Spleen (tissue), 11 donors: Measurements from ENCODE around the gene TM9SF4. TPM values are rescaled to one million over a fixed set of nuclear protein-coding genes. Genes with fewer than 3 reads are reported as not detected.

Experiments
- DNase-seq: peaks from one replicate; pipeline ENCODE4 v3.0.0-alpha.2; 2020
- H3K27ac ChIP-seq, 8 donors: fragments of 200-600 bp; sonication (generic) in 7 of 8; 1 replicate in 4 of 8; 2 replicates in 4 of 8; pipeline versions ENCODE4 v1.5.0 to v1.8.0; 2016 to 2021; ENCODE audit warnings: inconsistent platforms in 4 of 8, mild to moderate bottlenecking in 4 of 8, moderate library complexity in 1 of 8
- H3K27me3 ChIP-seq, 7 donors: fragments of 200-600 bp; sonication (generic) in 6 of 7; replicated peaks in 1 of 7; 1 replicate in 4 of 7; 2 replicates in 3 of 7; pipeline versions ENCODE4 v1.5.0 to v1.8.0; 2016 to 2021; ENCODE audit warnings: inconsistent platforms in 3 of 7, mild to moderate bottlenecking in 1 of 7
- H3K36me3 ChIP-seq, 6 donors: fragments of 200-600 bp; sonication (generic) in 5 of 6; 1 replicate in 4 of 6; 2 replicates in 2 of 6; pipeline versions ENCODE4 v1.5.0 to v1.8.0; 2016 to 2021; ENCODE audit warnings: inconsistent platforms in 2 of 6
- H3K4me1 ChIP-seq, 6 donors: fragments of 200-600 bp; sonication (generic) in 5 of 6; 1 replicate in 3 of 6; 2 replicates in 3 of 6; pipeline versions ENCODE4 v1.5.0 to v1.8.0; 2016 to 2021; ENCODE audit warnings: inconsistent platforms in 3 of 6
- H3K4me3 ChIP-seq, 8 donors: fragments of 200-600 bp; sonication (generic) in 7 of 8; 1 replicate in 4 of 8; 2 replicates in 4 of 8; pipeline versions ENCODE4 v1.5.0 to v1.8.0; 2016 to 2021; ENCODE audit warnings: inconsistent platforms in 4 of 8, mild to moderate bottlenecking in 4 of 8, moderate library complexity in 2 of 8
- H3K9me3 ChIP-seq, 8 donors: fragments of 200-600 bp; sonication (generic) in 7 of 8; 1 replicate in 4 of 8; 2 replicates in 4 of 8; pipeline versions ENCODE4 v1.5.0 to v1.8.0; 2016 to 2021; ENCODE audit warnings: inconsistent platforms in 4 of 8
- CTCF ChIP-seq, 11 experiments: fragments of 200-600 bp in 7 of 11; fragments of 450-650 bp in 4 of 11; sonication (generic) in 4 of 11; IDR thresholded peaks in 8 of 11; conservative IDR thresholded peaks in 3 of 11; 1 replicate in 7 of 11; 2 replicates in 4 of 11; pipeline versions ENCODE4 v1.4.0 to v1.8.0; 2016 to 2021; ENCODE audit warnings: antibody characterized with exemption in 11 of 11, inconsistent platforms in 4 of 11, mild to moderate bottlenecking in 1 of 11
- POLR2A ChIP-seq, 3 donors: fragments of 450-650 bp; IDR thresholded peaks; one replicate each; pipeline ENCODE4 v1.5.1; 2017; ENCODE audit warnings: antibody characterized with exemption in 3 of 3, mild to moderate bottlenecking in 1 of 3
- POLR2AphosphoS5 ChIP-seq, 3 donors: sonication (generic); formaldehyde crosslinking; IDR thresholded peaks; one replicate each; pipeline ENCODE4 v1.5.1; 2017; ENCODE audit warnings: antibody characterized with exemption in 3 of 3
- WGBS, 5 donors: extraction: QIAGEN DNeasy Blood & Tissue Kit in 3 of 5; methylation state at CpG; one replicate each; pipeline versions ENCODE4 v1.1.5 to v1.1.7; 2013 to 2018; 5-methylcytosine and 5-hydroxymethylcytosine counted together
- intact Hi-C: fragments of 100-400 bp; cut with DNase I; formaldehyde crosslinking; loops from one replicate; pipeline ENCODE4 v1.15.0; 2023; ENCODE audit warnings: low total_unique reads
- polyA plus RNA-seq, 3 donors: library from polyadenylated mRNA; stranded (reverse); fragments of 200-250 nt; gene quantifications; one replicate each; pipeline ENCODE4 v1.2.1, GENCODE V29; 2013
- total RNA-seq, 7 donors: library from RNA; depleted of rRNA in 3 of 7; stranded (reverse); fragments of >200 nt in 3 of 7; fragmentation: NEBNext Ultra II Directional in 4 of 7; extraction: Animal tissue kit (Norgen Biotek cat#: 25700) in 4 of 7; gene quantifications; one replicate each; pipeline versions ENCODE4 v1.1.0 to v1.2.1, GENCODE V29; 2016 to 2021
- donor health status: healthy with polysubstance abuse.
- donor health status: DM: no; HTN: no; CAD: no; lungs with moderate emphysema.
- donor health status: DM: no; HTN: no; CAD: no.
- donor health status: Bipolar disorder and iron deficiency.
- donor health status: healthy.
- donor health status: DM: no; HTN: no; CAD: no.
- donor health status: DM: yes; HTN: yes; CAD: no.

The TM9SF4 gene
- total and polyA plus RNA-seq, 10 donors: 12.0 to 58.3 (median 41.0) TPM

- Histone ChIP-seq H3K36me3 (peaks cover 0 to 34% (median 3%) of the 10 kb centered on the region in 6 donors), H3K4me1 (no peaks in the 10 kb centered on the region), H3K27me3 (no peaks in the 10 kb centered on the region), H3K4me3 (no peak overlapping the region), H3K9me3 (no peaks in the 10 kb centered on the region), H3K27ac (no peak overlapping the region)
- TF ChIP-seq POLR2A (IDR thresholded peaks at IDR 0.05) (no peak), POLR2AphosphoS5 (IDR thresholded peaks at IDR 0.05) (no peak)
- no peak for DNase-seq
- WGBS, 5 donors: 86 to 92% (median 88%) methylated on average over 5 of the region's 5 CpGs
- intact Hi-C loops: no loop called here
These were observed 16.0 kb downstream of the TM9SF4 start for GRCh38 chr20:32125506-32125905.

- no peak for DNase-seq
- H3K36me3 ChIP-seq: peaks cover 0 to 40% (median 3%) of the 10 kb centered on the region in 6 donors
- no peaks in the 10 kb centered on the region for H3K4me1 ChIP-seq
- TF ChIP-seq POLR2AphosphoS5 (IDR thresholded peaks at IDR 0.05) (no peak), POLR2A (IDR thresholded peaks at IDR 0.05) (no peak), CTCF (IDR thresholded peaks at IDR 0.05 in 8 of 11, conservative IDR thresholded peaks at IDR 0.05 in 3 of 11) (no peak)
- H3K9me3 ChIP-seq: no peaks in the 10 kb centered on the region
- intact Hi-C loops: no loop called here
- H3K4me3 ChIP-seq: no peak overlapping the region
- H3K27ac ChIP-seq: no peak overlapping the region
- H3K27me3 ChIP-seq: no peaks in the 10 kb centered on the region
- WGBS, 5 donors: 85 to 98% (median 97%) methylated on average over 8 of the region's 8 CpGs
These were observed 17.4 kb downstream of the TM9SF4 start for GRCh38 chr20:32126919-32127318.

- no peak for TF ChIP-seq POLR2A (IDR thresholded peaks at IDR 0.05)
- no peak for TF ChIP-seq POLR2AphosphoS5 (IDR thresholded peaks at IDR 0.05)
- H3K9me3 ChIP-seq: no peaks in the 10 kb centered on the region
- no peak overlapping the region for H3K27ac ChIP-seq
- intact Hi-C loops: no loop called here
- peaks cover 0 to 44% (median 3%) of the 10 kb centered on the region in 6 donors for H3K36me3 ChIP-seq
- no peak overlapping the region for H3K4me3 ChIP-seq
- H3K4me1 ChIP-seq: no peaks in the 10 kb centered on the region
- WGBS, 5 donors: 91 to 97% (median 93%) methylated on average over 5 of the region's 5 CpGs
- H3K27me3 ChIP-seq: no peaks in the 10 kb centered on the region
- DNase-seq: no peak
These were observed 17.8 kb downstream of the TM9SF4 start for GRCh38 chr20:32127347-32127746.

GRCh38 chr20:32128167-32128566, 18.7 kb downstream of the TM9SF4 start:
- no peaks in the 10 kb centered on the region for H3K27me3 ChIP-seq
- H3K9me3 ChIP-seq: no peaks in the 10 kb centered on the region
- intact Hi-C loops: no loop called here
- H3K27ac ChIP-seq: no peak overlapping the region
- no peak overlapping the region for H3K4me3 ChIP-seq
- TF ChIP-seq CTCF (IDR thresholded peaks at IDR 0.05 in 8 of 11, conservative IDR thresholded peaks at IDR 0.05 in 3 of 11) (no peak), POLR2AphosphoS5 (IDR thresholded peaks at IDR 0.05) (no peak), POLR2A (IDR thresholded peaks at IDR 0.05) (no peak)
- 95 to 100% (median 95%) methylated on average over 2 of the region's 2 CpGs for WGBS, 5 donors
- no peaks in the 10 kb centered on the region for H3K4me1 ChIP-seq
- peaks cover 0 to 52% (median 5%) of the 10 kb centered on the region in 6 donors for H3K36me3 ChIP-seq
- no peak for DNase-seq

GRCh38 chr20:32129863-32130262, 20.3 kb downstream of the TM9SF4 start:
- TF ChIP-seq POLR2A (IDR thresholded peaks at IDR 0.05) (no peak), CTCF (IDR thresholded peaks at IDR 0.05 in 8 of 11, conservative IDR thresholded peaks at IDR 0.05 in 3 of 11) (no peak), POLR2AphosphoS5 (IDR thresholded peaks at IDR 0.05) (no peak)
- intact Hi-C loops: no loop called here
- H3K4me1 ChIP-seq: no peaks in the 10 kb centered on the region
- H3K36me3 ChIP-seq: peaks cover 0 to 61% (median 11%) of the 10 kb centered on the region in 6 donors
- DNase-seq: no peak
- no peak overlapping the region for H3K4me3 ChIP-seq
- no peaks in the 10 kb centered on the region for H3K9me3 ChIP-seq
- no peaks in the 10 kb centered on the region for H3K27me3 ChIP-seq
- H3K27ac ChIP-seq: no peak overlapping the region
- 95 to 98% (median 97%) methylated on average over 5 of the region's 5 CpGs for WGBS, 5 donors
